ENCODE data around the gene SLU7.

SLU7 gene

GRCh38 chr5:160366230-160366629 is 52.7 kb downstream of the SLU7 start:
- no peak overlapping the region for H3K27ac ChIP-seq (ENCODE audit: low read depth, low read length)
- no peaks in the 10 kb centered on the region for H3K9me3 ChIP-seq (ENCODE audit: control insufficient read depth, insufficient read depth, low read depth, low read length)
- no peak overlapping the region for H3K4me3 ChIP-seq (ENCODE audit: low read depth, low read length)
- no peaks in the 10 kb centered on the region for H3K36me3 ChIP-seq (ENCODE audit: control insufficient read depth, insufficient read depth, low read length)
- peaks cover 4% of the 10 kb centered on the region for H3K4me1 ChIP-seq (ENCODE audit: control insufficient read depth, insufficient read depth, low read length)
- no peak overlapping the region for H3K9ac ChIP-seq (ENCODE audit: low read length)
- peaks cover 26% of the 10 kb centered on the region for H3K27me3 ChIP-seq (ENCODE audit: control insufficient read depth, insufficient read depth, low read length)

GRCh38 chr5:160363660-160364395 is 55.1 kb downstream of the SLU7 start:
- no peak overlapping the region for H3K27ac ChIP-seq (ENCODE audit: low read depth, low read length)
- peaks cover 2% of the 10 kb centered on the region; the same call in 1 of the 2 replicates for H3K27me3 ChIP-seq (ENCODE audit: control insufficient read depth, insufficient read depth, low read length)
- H3K4me1 ChIP-seq (ENCODE audit: control insufficient read depth, insufficient read depth, low read length), result peaks cover 9% of the 10 kb centered on the region
- H3K9ac ChIP-seq (ENCODE audit: low read length), result no peak overlapping the region
- H3K36me3 ChIP-seq (ENCODE audit: control insufficient read depth, insufficient read depth, low read length), result no peaks in the 10 kb centered on the region
- H3K4me3 ChIP-seq (ENCODE audit: low read depth, low read length), result no peak overlapping the region
- H3K9me3 ChIP-seq (ENCODE audit: control insufficient read depth, insufficient read depth, low read depth, low read length), result no peaks in the 10 kb centered on the region

DNA sequence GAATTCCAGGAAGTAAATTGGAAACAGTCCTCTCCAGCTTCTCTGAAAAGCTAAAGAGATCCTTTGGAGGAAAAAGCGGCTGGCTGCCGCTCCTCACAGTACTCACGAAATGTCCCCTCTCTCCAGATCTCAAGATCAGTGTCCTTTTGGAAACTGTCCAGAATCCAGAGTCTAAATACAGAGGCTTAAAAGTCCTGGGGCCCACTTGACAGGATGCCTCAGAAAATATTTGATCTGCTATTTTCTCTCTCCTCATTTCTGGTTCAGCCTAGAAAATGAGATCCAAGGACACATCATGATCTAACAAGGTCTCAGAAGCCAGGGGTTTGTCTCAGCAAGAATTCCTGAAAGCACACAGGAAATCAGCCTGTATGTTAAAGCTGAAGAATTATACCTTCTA is 55.7 kb downstream of the SLU7 start:
- Histone ChIP-seq H3K9ac (ENCODE audit: low read length) (no peak overlapping the region), H3K27me3 (ENCODE audit: control insufficient read depth, insufficient read depth, low read length) (no peaks in the 10 kb centered on the region), H3K36me3 (ENCODE audit: control insufficient read depth, insufficient read depth, low read length) (no peaks in the 10 kb centered on the region), H3K27ac (ENCODE audit: low read depth, low read length) (no peak overlapping the region), H3K4me3 (ENCODE audit: low read depth, low read length) (no peak overlapping the region), H3K9me3 (ENCODE audit: control insufficient read depth, insufficient read depth, low read depth, low read length) (no peaks in the 10 kb centered on the region), H3K4me1 (ENCODE audit: control insufficient read depth, insufficient read depth, low read length) (peaks cover 9% of the 10 kb centered on the region)

- Histone ChIP-seq H3K4me3 (ENCODE audit: low read depth, low read length) (no peak overlapping the region), H3K4me1 (ENCODE audit: control insufficient read depth, insufficient read depth, low read length) (peaks cover 12% of the 10 kb centered on the region), H3K9me3 (ENCODE audit: control insufficient read depth, insufficient read depth, low read depth, low read length) (no peaks in the 10 kb centered on the region), H3K27ac (ENCODE audit: low read depth, low read length) (no peak overlapping the region), H3K27me3 (ENCODE audit: control insufficient read depth, insufficient read depth, low read length) (no peaks in the 10 kb centered on the region), H3K9ac (ENCODE audit: low read length) (no peak overlapping the region), H3K36me3 (ENCODE audit: control insufficient read depth, insufficient read depth, low read length) (no peaks in the 10 kb centered on the region)
Measured at GRCh38 chr5:160361624-160362228, 57.2 kb downstream of the SLU7 start.

DNA sequence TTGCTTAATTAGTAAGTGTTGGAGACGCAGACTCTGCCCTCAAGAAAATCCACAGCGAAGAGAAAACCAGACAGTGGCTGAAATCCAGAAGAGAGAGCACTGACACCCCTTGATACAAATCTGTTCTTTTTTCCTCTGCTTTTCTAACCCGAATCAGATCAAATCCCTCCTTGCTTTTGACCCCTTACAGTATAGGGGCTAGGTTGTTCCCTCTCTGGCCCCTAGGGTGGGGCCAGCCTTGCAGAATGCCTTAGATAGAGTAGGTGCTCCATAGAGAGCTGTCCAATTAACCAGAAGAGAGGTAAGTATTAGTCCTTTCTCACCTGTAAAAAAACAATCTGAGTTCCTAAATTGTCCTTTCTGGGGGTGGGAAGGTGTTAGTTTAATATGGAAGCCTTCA is 58.6 kb downstream of the SLU7 start:
- Histone ChIP-seq H3K9me3 (ENCODE audit: control insufficient read depth, insufficient read depth, low read depth, low read length) (no peaks in the 10 kb centered on the region), H3K27me3 (ENCODE audit: control insufficient read depth, insufficient read depth, low read length) (no peaks in the 10 kb centered on the region), H3K36me3 (ENCODE audit: control insufficient read depth, insufficient read depth, low read length) (no peaks in the 10 kb centered on the region), H3K4me3 (ENCODE audit: low read depth, low read length) (no peak overlapping the region), H3K4me1 (ENCODE audit: control insufficient read depth, insufficient read depth, low read length) (peaks cover 14% of the 10 kb centered on the region), H3K9ac (ENCODE audit: low read length) (no peak overlapping the region), H3K27ac (ENCODE audit: low read depth, low read length) (no peak overlapping the region)

DNA sequence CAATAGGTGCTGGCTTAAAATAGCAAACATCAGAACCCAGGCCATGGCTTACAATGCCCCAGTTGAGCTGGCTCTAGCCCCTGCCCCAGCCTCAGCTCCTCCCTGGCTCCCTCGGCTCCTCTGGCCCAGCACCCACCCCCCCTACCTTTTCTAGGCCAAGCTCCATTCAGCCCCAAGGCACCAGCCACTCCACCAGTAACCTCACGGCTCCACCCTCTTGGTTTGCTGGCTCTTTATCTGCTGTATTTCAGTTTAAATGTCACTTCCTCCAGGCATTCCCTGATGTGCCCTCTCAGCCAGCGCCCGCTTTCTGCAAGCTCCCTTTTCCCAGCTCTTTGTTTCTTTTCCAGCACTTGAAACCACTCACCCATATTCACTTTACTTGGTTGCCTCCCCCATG is 59.1 kb downstream of the SLU7 start:
- Histone ChIP-seq H3K27me3 (ENCODE audit: control insufficient read depth, insufficient read depth, low read length) (no peaks in the 10 kb centered on the region), H3K9ac (ENCODE audit: low read length) (no peak overlapping the region), H3K4me3 (ENCODE audit: low read depth, low read length) (no peak overlapping the region), H3K36me3 (ENCODE audit: control insufficient read depth, insufficient read depth, low read length) (no peaks in the 10 kb centered on the region), H3K9me3 (ENCODE audit: control insufficient read depth, insufficient read depth, low read depth, low read length) (no peaks in the 10 kb centered on the region), H3K4me1 (ENCODE audit: control insufficient read depth, insufficient read depth, low read length) (peaks cover 14% of the 10 kb centered on the region), H3K27ac (ENCODE audit: low read depth, low read length) (no peak overlapping the region)

DNA sequence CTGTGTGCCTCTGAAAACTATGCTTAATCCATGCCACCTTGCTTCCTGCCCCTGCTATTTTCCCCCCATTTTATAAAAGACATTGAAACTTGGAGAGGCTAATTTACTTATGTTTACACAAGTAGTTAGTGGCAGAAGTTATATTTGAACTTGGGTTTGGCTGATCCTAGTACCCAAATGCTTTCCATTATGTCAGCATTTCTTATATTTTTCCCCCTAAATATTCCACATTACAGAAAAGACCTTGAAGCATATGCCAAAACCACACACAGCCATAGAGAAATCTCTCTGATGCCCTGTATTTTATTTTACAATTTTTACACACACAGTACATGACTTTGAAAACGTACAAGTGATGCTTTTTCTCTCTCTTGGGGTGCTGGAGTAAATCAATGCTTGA is 59.6 kb downstream of the SLU7 start:
- H3K4me1 ChIP-seq (ENCODE audit: control insufficient read depth, insufficient read depth, low read length), result peaks cover 14% of the 10 kb centered on the region
- no peak overlapping the region for H3K4me3 ChIP-seq (ENCODE audit: low read depth, low read length)
- H3K9ac ChIP-seq (ENCODE audit: low read length), result no peak overlapping the region
- H3K27ac ChIP-seq (ENCODE audit: low read depth, low read length), result no peak overlapping the region
- H3K9me3 ChIP-seq (ENCODE audit: control insufficient read depth, insufficient read depth, low read depth, low read length), result no peaks in the 10 kb centered on the region
- H3K36me3 ChIP-seq (ENCODE audit: control insufficient read depth, insufficient read depth, low read length), result no peaks in the 10 kb centered on the region
- H3K27me3 ChIP-seq (ENCODE audit: control insufficient read depth, insufficient read depth, low read length), result no peaks in the 10 kb centered on the region

DNA sequence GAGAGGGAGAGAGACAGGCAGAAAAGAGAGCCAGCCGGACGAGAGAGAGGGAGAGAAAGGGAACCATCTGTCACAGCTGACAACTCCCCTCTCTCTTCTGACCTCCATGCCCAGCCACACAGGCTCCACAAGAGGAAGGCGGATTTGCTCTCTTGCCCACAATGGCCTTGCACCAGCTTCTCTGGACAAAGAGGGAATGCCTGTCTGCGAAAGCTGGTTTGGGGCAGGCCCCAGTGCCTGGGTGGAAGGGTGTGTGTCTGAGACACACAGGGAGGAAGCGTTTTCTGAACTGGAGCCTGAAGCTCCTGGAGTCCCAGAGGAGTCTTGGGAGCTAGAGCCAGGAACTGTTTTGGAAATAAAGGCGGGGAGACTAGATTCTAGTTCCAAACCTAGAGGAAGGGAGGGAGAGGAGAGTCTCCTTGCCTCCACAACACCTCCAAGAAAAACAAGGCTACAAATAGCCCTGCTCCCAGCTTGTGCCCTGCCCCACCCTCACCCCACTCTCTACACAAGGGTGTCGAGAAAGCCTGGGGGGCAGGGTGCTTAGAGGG is 60.9 kb downstream of the SLU7 start:
- H3K9ac ChIP-seq (ENCODE audit: low read length), result no peak overlapping the region
- H3K27me3 ChIP-seq (ENCODE audit: control insufficient read depth, insufficient read depth, low read length), result no peaks in the 10 kb centered on the region

GRCh38 chr5:160357394-160357793 is 61.5 kb downstream of the SLU7 start:
- Histone ChIP-seq H3K27ac (ENCODE audit: low read depth, low read length) (no peak overlapping the region), H3K9ac (ENCODE audit: low read length) (no peak overlapping the region), H3K9me3 (ENCODE audit: control insufficient read depth, insufficient read depth, low read depth, low read length) (no peaks in the 10 kb centered on the region), H3K4me3 (ENCODE audit: low read depth, low read length) (no peak overlapping the region), H3K4me1 (ENCODE audit: control insufficient read depth, insufficient read depth, low read length) (peaks cover 14% of the 10 kb centered on the region), H3K27me3 (ENCODE audit: control insufficient read depth, insufficient read depth, low read length) (no peaks in the 10 kb centered on the region), H3K36me3 (ENCODE audit: control insufficient read depth, insufficient read depth, low read length) (no peaks in the 10 kb centered on the region)

More for the DNA sequence above, 60.9 kb downstream of the SLU7 start:
- no peaks in the 10 kb centered on the region for H3K9me3 ChIP-seq (ENCODE audit: control insufficient read depth, insufficient read depth, low read depth, low read length)
- H3K4me1 ChIP-seq (ENCODE audit: control insufficient read depth, insufficient read depth, low read length), result peaks cover 14% of the 10 kb centered on the region
- H3K27ac ChIP-seq (ENCODE audit: low read depth, low read length), result no peak overlapping the region
- H3K4me3 ChIP-seq (ENCODE audit: low read depth, low read length), result no peak overlapping the region
- H3K36me3 ChIP-seq (ENCODE audit: control insufficient read depth, insufficient read depth, low read length), result no peaks in the 10 kb centered on the region

DNA sequence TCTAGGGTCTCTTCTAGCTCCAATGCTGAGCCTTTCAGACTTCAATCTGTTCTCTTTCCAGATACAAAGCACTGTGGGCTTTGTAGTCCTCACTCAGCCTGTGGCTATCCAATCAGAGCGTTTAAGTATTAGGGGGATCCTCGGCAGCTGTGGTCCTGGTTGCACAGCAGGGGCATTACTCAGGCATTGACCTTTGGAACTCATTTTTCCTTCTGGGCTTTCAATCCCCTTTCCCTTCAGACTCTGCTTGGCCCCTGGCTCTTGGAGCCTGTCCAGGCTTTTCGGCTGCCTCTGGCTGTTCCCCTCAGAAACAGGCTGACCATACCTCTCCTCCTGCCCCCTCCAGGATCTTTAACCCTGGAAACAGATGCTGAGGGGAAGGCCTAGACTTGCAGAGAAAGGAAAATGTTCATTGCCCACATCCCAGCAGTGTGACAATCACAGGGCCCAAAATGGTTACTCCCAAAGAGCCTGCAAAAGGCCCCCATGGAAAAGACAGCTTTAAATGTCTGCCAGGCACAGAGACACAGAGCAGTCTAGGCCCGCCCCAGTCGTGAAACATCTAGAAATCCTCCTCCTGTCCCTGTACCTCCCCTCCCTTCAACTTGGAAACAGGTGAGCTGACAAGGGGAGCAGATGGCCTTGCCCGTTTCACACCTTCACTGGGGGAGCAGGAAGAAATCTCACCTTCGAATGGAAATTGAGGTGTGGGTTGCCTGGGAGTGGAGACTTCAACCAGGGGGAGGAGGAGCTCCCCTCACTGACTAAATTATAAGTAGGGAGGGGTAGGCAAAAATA is 62.1 kb downstream of the SLU7 start:
- Histone ChIP-seq H3K4me1 (ENCODE audit: control insufficient read depth, insufficient read depth, low read length) (peaks cover 14% of the 10 kb centered on the region), H3K9me3 (ENCODE audit: control insufficient read depth, insufficient read depth, low read depth, low read length) (no peaks in the 10 kb centered on the region), H3K9ac (ENCODE audit: low read length) (no peak overlapping the region), H3K27me3 (ENCODE audit: control insufficient read depth, insufficient read depth, low read length) (no peaks in the 10 kb centered on the region), H3K4me3 (ENCODE audit: low read depth, low read length) (no peak overlapping the region), H3K36me3 (ENCODE audit: control insufficient read depth, insufficient read depth, low read length) (no peaks in the 10 kb centered on the region), H3K27ac (ENCODE audit: low read depth, low read length) (no peak overlapping the region)

DNA sequence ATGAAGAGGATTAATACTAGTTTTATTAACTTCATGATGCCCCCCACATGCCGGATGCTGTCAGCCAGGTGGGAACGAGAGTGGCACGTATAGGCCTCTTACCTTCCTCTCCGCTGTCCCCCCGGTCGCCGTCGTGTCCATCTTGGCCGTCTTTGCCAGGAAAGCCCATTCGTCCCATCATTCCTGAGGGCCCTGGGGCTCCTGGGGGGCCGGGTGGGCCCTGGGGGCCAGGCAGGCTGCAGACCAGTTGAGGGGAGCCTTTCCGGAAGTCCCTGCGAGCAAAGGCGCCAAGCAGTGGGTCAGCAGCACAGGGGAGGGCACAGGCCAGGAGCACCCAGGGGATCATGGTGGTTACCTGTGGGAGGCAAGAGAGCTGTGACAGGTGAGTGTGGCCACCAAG is 64.2 kb downstream of the SLU7 start:
- Histone ChIP-seq H3K4me1 (ENCODE audit: control insufficient read depth, insufficient read depth, low read length) (peaks cover 8% of the 10 kb centered on the region), H3K4me3 (ENCODE audit: low read depth, low read length) (no peak overlapping the region), H3K27me3 (ENCODE audit: control insufficient read depth, insufficient read depth, low read length) (no peaks in the 10 kb centered on the region)

More for the DNA sequence above, 64.2 kb downstream of the SLU7 start:
- Histone ChIP-seq H3K9me3 (ENCODE audit: control insufficient read depth, insufficient read depth, low read depth, low read length) (no peaks in the 10 kb centered on the region), H3K36me3 (ENCODE audit: control insufficient read depth, insufficient read depth, low read length) (no peaks in the 10 kb centered on the region), H3K27ac (ENCODE audit: low read depth, low read length) (no peak overlapping the region), H3K9ac (ENCODE audit: low read length) (no peak overlapping the region)

Measured in HUES6 (cell line).